K562 (cell line): ENCODE measurements around the gene ATXN7L1. TPM values are rescaled to one million over a fixed set of nuclear protein-coding genes. Genes with fewer than 3 reads are reported as not detected.

ENCODE experiments used
- ATAC-seq: fragments of 200-7000 bp; cut with Tn5 transposase; 3 replicates; pipeline ENCODE4 v1.9.1; 2020; ENCODE audit warnings: moderate library complexity
- BruUV-seq: library from RNA; stranded (reverse); fragments of 400-500 nt; replicated peaks from 2 replicates; lab custom pipeline; 2021; lab: Mats Ljungman, UMichigan
- CTCF ChIA-PET: fragments of 300-600 bp; formaldehyde crosslinking; extraction: SDS; loops from one replicate; lab custom pipeline; 2021; ENCODE audit warnings: low intra/inter-chr PET ratio; lab: Yijun Ruan, JAX
- POLR2A ChIA-PET: fragments of 300-600, 350-650 bp; sonication (Branson Sonifier 250); formaldehyde crosslinking; extraction: SDS; loops from one replicate; lab custom pipeline; 2021; ENCODE audit warnings: antibody characterized with exemption, inconsistent platforms; lab: Yijun Ruan, JAX
- DNase-seq, 4 experiments: peaks; one replicate each; pipeline versions ENCODE4 v3.0.0 to v3.0.0-alpha.2; 2011 to 2018; ENCODE audit warnings: low spot score in 3 of 4, mixed read lengths in 3 of 4; ENCODE audit errors: extremely low read depth in 1 of 4
- FAIRE-seq: peaks from 2 replicates; lab custom pipeline; 2011; peaks lifted over from hg19 to GRCh38; lab: Jason Lieb, UNC
- H2AFZ ChIP-seq: 2 replicates; pipeline ENCODE4 v1.6.0; 2011; ENCODE audit warnings: low read depth, low read length, control low read depth, inconsistent platforms
- H3K27ac ChIP-seq: fragments of 200-600 bp; 3 replicates; pipeline ENCODE4 v1.8.0; 2011; ENCODE audit warnings: low read depth, mild to moderate bottlenecking, control low read depth, inconsistent platforms, low read length, moderate library complexity, mixed read lengths; ENCODE audit errors: extremely low read depth
- H3K27me3 ChIP-seq, 2 experiments: fragments of 300-600 bp in 1 of 2; 2 replicates in 1 of 2; 3 replicates in 1 of 2; pipeline versions ENCODE4 v1.6.0 to v1.8.0; 2011; ENCODE audit warnings: inconsistent platforms in 2 of 2, low read length in 2 of 2, mild to moderate bottlenecking in 1 of 2, mixed read lengths in 1 of 2, moderate library complexity in 1 of 2; ENCODE audit not compliant: control insufficient read depth in 2 of 2, insufficient read depth in 2 of 2
- H3K36me3 ChIP-seq: fragments of 300-600 bp; 3 replicates; pipeline ENCODE4 v1.8.0; 2011; ENCODE audit warnings: mild to moderate bottlenecking, low read length, inconsistent platforms; ENCODE audit not compliant: control insufficient read depth, insufficient read depth
- H3K4me1 ChIP-seq, 2 experiments: fragments of 200-600 bp in 1 of 2; replicated peaks in 1 of 2; 2 replicates in 1 of 2; 3 replicates in 1 of 2; pipeline versions ENCODE4 v1.5.1 to v1.8.0; 2011; ENCODE audit warnings: inconsistent platforms in 2 of 2, low read length in 2 of 2, mild to moderate bottlenecking in 1 of 2, mixed read lengths in 1 of 2, moderate library complexity in 1 of 2; ENCODE audit not compliant: control insufficient read depth in 2 of 2, insufficient read depth in 2 of 2
- H3K4me2 ChIP-seq: 2 replicates; pipeline ENCODE4 v1.6.1; 2011; ENCODE audit warnings: low read length, control low read depth, inconsistent platforms, mixed read lengths; ENCODE audit not compliant: insufficient read depth
- H3K4me3 ChIP-seq: fragments of 200-600 bp; sonication (generic), shearing (Covaris generic); 2 replicates; pipeline ENCODE4 v1.5.1; 2016; ENCODE audit warnings: control low read depth, inconsistent platforms
- H3K79me2 ChIP-seq: fragments of 200-600 bp; 3 replicates; pipeline ENCODE4 v1.8.0; 2011; ENCODE audit warnings: low read length, inconsistent platforms; ENCODE audit not compliant: control insufficient read depth, insufficient read depth
- H3K9ac ChIP-seq, 2 experiments: 2 replicates each; pipeline versions ENCODE4 v1.6.0 to v1.6.1; 2011; ENCODE audit warnings: low read depth in 2 of 2, low read length in 2 of 2, control low read depth in 1 of 2, inconsistent platforms in 1 of 2, mild to moderate bottlenecking in 1 of 2, mixed read lengths in 1 of 2; ENCODE audit not compliant: insufficient read depth in 1 of 2
- H3K9me1 ChIP-seq: one replicate; pipeline ENCODE4 v1.6.0; 2011; ENCODE audit warnings: inconsistent platforms, mild to moderate bottlenecking, low read length, moderate library complexity; ENCODE audit not compliant: control insufficient read depth, insufficient read depth
- H3K9me3 ChIP-seq: replicated peaks from 2 replicates; pipeline ENCODE4 v1.5.1; 2011; ENCODE audit warnings: low read depth, low read length, inconsistent platforms; ENCODE audit not compliant: control insufficient read depth, insufficient read depth
- H4K20me1 ChIP-seq: replicated peaks from 2 replicates; pipeline ENCODE4 v1.6.1; 2011; ENCODE audit warnings: low read length, inconsistent platforms, mixed read lengths; ENCODE audit not compliant: control insufficient read depth, insufficient read depth
- CBFA2T3 ChIP-seq: fragments of 450-650 bp; IDR thresholded peaks from 2 replicates; pipeline ENCODE4 v1.6.1; 2017
- CEBPB ChIP-seq: fragments of 450-650 bp; IDR thresholded peaks from 2 replicates; pipeline ENCODE4 v1.6.1; 2016; ENCODE audit warnings: missing genetic modification characterization, missing compliant biosample characterization
- CEBPG ChIP-seq, 3 experiments: fragments of 200-800 bp in 1 of 3; sonication (Bioruptor generic) in 1 of 3; sonication (generic) in 1 of 3; formaldehyde crosslinking in 1 of 3; IDR thresholded peaks in 2 of 3; conservative IDR thresholded peaks in 1 of 3; 2 replicates each; pipeline versions ENCODE4 v1.6.1 to v1.8.0; 2016 to 2022; ENCODE audit warnings: missing compliant biosample characterization in 2 of 3, missing genetic modification characterization in 2 of 3, mild to moderate bottlenecking in 1 of 3, missing genetic modification reagents in 1 of 3
- MTA1 ChIP-seq: fragments of 450-650 bp; IDR thresholded peaks from 2 replicates; pipeline ENCODE4 v1.6.1; 2017; ENCODE audit warnings: borderline replicate concordance
- PRPF4 ChIP-seq: fragments of 200-400 bp; formaldehyde crosslinking; IDR thresholded peaks from one replicate; pipeline ENCODE4 v1.6.1; 2017; ENCODE audit warnings: low read length, low read depth, mild to moderate bottlenecking; ENCODE audit not compliant: insufficient read depth, poor library complexity, severe bottlenecking
- REST ChIP-seq, 2 experiments: fragments of 450-650 bp; formaldehyde crosslinking in 1 of 2; IDR thresholded peaks; 2 replicates each; pipeline versions ENCODE4 v1.4.0 to v1.6.1; 2014 to 2020; ENCODE audit warnings: mild to moderate bottlenecking in 2 of 2, borderline replicate concordance in 1 of 2, low read depth in 1 of 2
- RUNX1 ChIP-seq: sonication (generic); IDR thresholded peaks from 2 replicates; pipeline ENCODE4 v1.6.1; 2016; ENCODE audit warnings: antibody characterized with exemption, low read depth
- SREBF2 ChIP-seq: sonication (generic); formaldehyde crosslinking; IDR thresholded peaks from 2 replicates; pipeline ENCODE4 v1.4.0; 2020; ENCODE audit warnings: mild to moderate bottlenecking, missing genetic modification reagents
- STAT5B ChIP-seq: fragments of 250-450 bp; sonication (Bioruptor Pico); IDR thresholded peaks from 2 replicates; pipeline ENCODE4 v1.8.0; 2021; ENCODE audit warnings: mild to moderate bottlenecking, inconsistent platforms
- ZBTB1 ChIP-seq: sonication (generic); formaldehyde crosslinking; IDR thresholded peaks from 2 replicates; pipeline ENCODE4 v1.8.1; 2023; ENCODE audit warnings: missing genetic modification reagents, low read depth, mild to moderate bottlenecking, borderline replicate concordance
- ZNF174 ChIP-seq: fragments of 250-450 bp; sonication (Bioruptor Pico); IDR thresholded peaks from 2 replicates; pipeline ENCODE4 v1.4.0; 2020; ENCODE audit warnings: mild to moderate bottlenecking
- ZNF217 ChIP-seq: sonication (generic); formaldehyde crosslinking; IDR thresholded peaks from 2 replicates; pipeline ENCODE4 v1.8.0; 2022; ENCODE audit warnings: mild to moderate bottlenecking, missing genetic modification reagents
- ZNF23 ChIP-seq: fragments of 250-450 bp; sonication (Bioruptor Pico); IDR thresholded peaks from 2 replicates; pipeline ENCODE4 v1.4.0; 2020; ENCODE audit warnings: mild to moderate bottlenecking
- ZNF696 ChIP-seq: fragments of 250-450 bp; sonication (Bioruptor Pico); conservative IDR thresholded peaks from 2 replicates; pipeline ENCODE4 v1.4.0; 2020; ENCODE audit warnings: mild to moderate bottlenecking, moderate library complexity
- WGBS: fragments of 100-300 bp; shearing (Covaris generic); methylation state at CpG from one replicate; pipeline ENCODE4 v1.1.6; 2016; ENCODE audit warnings: low coverage, mixed read lengths; ENCODE audit not compliant: insufficient coverage; ENCODE audit errors: missing lambda C conversion rate; 5-methylcytosine and 5-hydroxymethylcytosine counted together
- in situ Hi-C: fragments of 300-500 bp; cut with MboI; formaldehyde crosslinking; loops from 4 replicates; pipeline ENCODE4 v1.15.0; 2018; ENCODE audit warnings: inconsistent platforms, mixed read lengths
- intact Hi-C: fragments of 100-400 bp; cut with micrococcal nuclease; formaldehyde crosslinking; loops from 2 replicates; pipeline ENCODE4 v1.14.2; 2022
- polyA plus RNA-seq, 8 experiments: library from polyadenylated mRNA; depleted of rRNA in 4 of 8; stranded (reverse) in 5 of 8; unstranded in 3 of 8; fragments of >200 nt; fragmentation: Nextera tagmentation in 2 of 8; fragmentation: Illumina TruSeq in 1 of 8; extraction: Ambion mirVana in 2 of 8; extraction: Trizol in 1 of 8; gene quantifications; 2 replicates each; pipeline versions ENCODE4 v1.2.1 to v1.2.3, GENCODE V29; 2011 to 2014; ENCODE audit warnings: inconsistent platforms in 1 of 8, missing spikeins in 1 of 8
- total RNA-seq, 7 experiments: library from RNA; depleted of rRNA in 6 of 7; stranded (reverse); fragments of >200 nt in 6 of 7; fragmentation: Illumina TruSeq in 2 of 7; extraction: Trizol in 2 of 7; gene quantifications; 2 replicates each; pipeline versions ENCODE4 v1.2.1 to v1.2.3, GENCODE V29; 2011 to 2021; ENCODE audit warnings: low replicate concordance in 1 of 7

Gene ATXN7L1
- total and polyA plus RNA-seq, 9 of the 15 experiments (the other 6 are each of a cell fraction or from before 2014, with no cell fraction given) = 6.6 to 13.7 (median 10.7) TPM

- BruUV-seq = no TSS peak
- Histone ChIP-seq H3K27me3 (no peaks in the 10 kb centered on the region; a peak in 1 of 5 replicates), H3K9me1 (no peaks in the 10 kb centered on the region), H3K4me2 (no peak overlapping the region), H4K20me1 (peaks cover 16% of the 10 kb centered on the region), H3K9ac (no peak overlapping the region), H3K4me1 (peaks cover 10% of the 10 kb centered on the region in 2 experiments; a peak in 4 of 5 replicates), H3K27ac (no peak overlapping the region), H2AFZ (no peak overlapping the region), H3K79me2 (no peaks in the 10 kb centered on the region), H3K9me3 (no peaks in the 10 kb centered on the region), H3K36me3 (no peaks in the 10 kb centered on the region), H3K4me3 (no peak overlapping the region)
- no peak for ATAC-seq
- POLR2A ChIA-PET = interaction anchor here (0.5 to 1.0 kb wide), 3 partner anchors 11 to 83 kb away, joined by 3 to 4 read pairs (median 3); no protein-coding TSS in a partner anchor
- WGBS = 15% methylated on average over 8 of the region's 8 CpGs
- no peak for DNase-seq
- in situ Hi-C loops = no loop called here
- CTCF ChIA-PET = interaction anchor here (0.8 kb wide), 1 partner anchor 388 kb away, joined by 3 read pairs; no protein-coding TSS in a partner anchor
- FAIRE-seq = no peak
- intact Hi-C loops = loop anchor here (5.0 to 10.0 kb wide), 3 partner anchors 83 to 361 kb away; no protein-coding TSS in a partner anchor
- peak; percentile 63 for TF ChIP-seq CEBPB (tag)
- TF ChIP-seq ZNF217 = no peak
- no peak for TF ChIP-seq ZNF23
- no peak for TF ChIP-seq REST (IDR thresholded peaks at IDR 0.05; ENCODE audit: borderline replicate concordance)
- no peak for TF ChIP-seq REST (CRISPR knock-in tag; IDR thresholded peaks at IDR 0.05; ENCODE audit: low read depth)
- no peak for TF ChIP-seq STAT5B
- TF ChIP-seq RUNX1 = no peak
- TF ChIP-seq SREBF2 (CRISPR knock-in tag) = no peak
- TF ChIP-seq CBFA2T3 = 0 out of 2 replicates have a peak, but pooled peaks have one; percentile 10
- no peak for TF ChIP-seq ZNF174
- no peak for TF ChIP-seq MTA1
- TF ChIP-seq PRPF4 = no peak
- no peak for TF ChIP-seq ZBTB1 (CRISPR knock-in tag)
- TF ChIP-seq CEBPG (CRISPR knock-in tag; IDR thresholded peaks at IDR 0.05) = no peak
- 0 out of 4 replicates have a peak, but pooled peaks of 1 of the 2 experiments have one; percentile 28 for TF ChIP-seq CEBPG (tag; conservative IDR thresholded peaks at IDR 0.05 in 1 of 2, IDR thresholded peaks at IDR 0.05 in 1 of 2)
- TF ChIP-seq ZNF696 (CRISPR knock-in tag) = no peak
These were observed 222.2 kb downstream of the ATXN7L1 start for GRCh38 chr7:105654095-105654686.
